Adrenal gland (tissue), 5 donors: ENCODE measurements around the gene GRID1.

Experiments used
- CTCF ChIP-seq, 6 experiments: fragments of 450-650 bp in 4 of 6; fragments of 200-600 bp in 2 of 6; sonication (generic) in 1 of 6; IDR thresholded peaks; 1 replicate in 5 of 6; 2 replicates in 1 of 6; pipeline versions ENCODE4 v1.5.1 to v1.8.0; 2016 to 2021; ENCODE audit warnings: antibody characterized with exemption in 6 of 6, mild to moderate bottlenecking in 2 of 6, moderate library complexity in 1 of 6
- POLR2A ChIP-seq, 2 donors: fragments of 450-650 bp; IDR thresholded peaks; one replicate each; pipeline ENCODE4 v1.6.1; 2017; ENCODE audit warnings: antibody characterized with exemption in 2 of 2, mild to moderate bottlenecking in 2 of 2, moderate library complexity in 1 of 2
- donor health status: DM: no; HTN: no; CAD: no.

DNA sequence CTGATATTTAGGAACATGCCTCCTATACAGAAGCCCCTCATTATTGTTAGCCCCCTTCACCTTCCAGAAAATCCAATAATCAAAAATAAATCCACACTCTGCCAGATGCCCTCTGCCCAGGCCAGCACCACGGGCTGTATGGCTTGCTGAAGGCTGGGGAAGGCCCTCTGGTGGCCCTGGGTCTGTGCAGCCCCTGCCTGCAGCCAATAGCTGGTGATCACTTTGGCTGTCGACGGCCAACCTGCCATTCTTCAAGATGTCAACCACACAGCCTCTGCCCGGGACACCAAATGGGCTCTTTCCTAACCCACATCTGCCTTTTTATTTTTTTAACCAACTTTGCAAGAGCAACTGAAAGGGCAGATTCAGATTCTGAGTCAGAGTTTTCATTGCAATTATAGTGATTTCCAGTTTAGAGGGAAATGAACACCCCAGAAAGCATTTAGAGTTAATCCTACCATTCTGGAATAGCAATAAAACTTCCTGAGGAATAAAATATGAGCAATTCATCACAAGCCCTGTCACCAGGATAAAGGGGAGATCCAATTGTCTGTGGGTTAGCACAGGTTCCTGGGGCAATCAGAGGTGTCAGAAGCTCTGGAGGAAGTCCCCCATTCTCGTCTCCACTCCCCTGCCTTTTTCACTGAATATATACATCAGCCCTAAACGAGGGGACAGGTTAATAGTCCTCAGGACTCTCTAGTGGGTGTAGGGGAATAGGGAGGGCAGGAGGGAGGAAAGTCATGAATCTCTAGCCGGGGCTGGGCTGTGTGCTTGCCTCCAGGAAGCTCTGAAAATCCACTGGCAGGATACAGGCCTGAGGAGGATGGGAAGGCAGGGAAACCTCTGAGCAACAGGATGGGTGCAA lies 211.3 kb downstream of the GRID1 start:
- TF ChIP-seq CTCF (IDR thresholded peaks at IDR 0.05): no peak
- no peak for TF ChIP-seq POLR2A (IDR thresholded peaks at IDR 0.05)
